ENCODE measurements around the gene TRIML1.

DNA sequence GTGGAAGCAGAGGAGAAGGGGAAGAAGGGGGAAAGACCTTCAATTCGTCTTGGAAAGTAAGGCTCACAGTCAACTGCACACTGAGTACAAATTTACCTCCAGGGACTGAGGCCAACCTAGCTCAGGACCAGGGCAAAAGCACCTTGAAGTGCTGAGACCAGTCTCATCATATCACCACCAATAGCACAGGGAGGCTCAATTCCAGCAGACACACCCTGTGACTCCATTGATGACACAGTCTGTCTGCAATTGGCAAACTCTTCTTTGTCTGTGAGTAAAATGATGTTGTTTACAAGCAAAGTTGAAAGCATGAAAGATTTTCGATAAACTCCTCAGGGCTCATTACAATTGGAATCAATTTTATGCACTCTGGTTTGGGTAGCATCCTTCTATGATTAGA lies 32.3 kb downstream of the TRIML1 start:
- TF ChIP-seq POLR2A (IDR thresholded peaks at IDR 0.05; ENCODE audit: low read length) (no peak), GATA1 (IDR thresholded peaks at IDR 0.05; ENCODE audit: low read depth, low read length) (no peak)

All from erythroblast (primary cell).